SK-N-SH (cell line): Measurements from ENCODE around the gene AUTS2. TPM values are rescaled to one million over a fixed set of nuclear protein-coding genes. Genes with fewer than 3 reads are reported as not detected.

ENCODE experiments used
- CTCF ChIA-PET: fragments of 300-600, 350-600 bp; formaldehyde crosslinking; extraction: SDS; loops from one replicate; lab custom pipeline; 2021; lab: Yijun Ruan, JAX
- POLR2A ChIA-PET: fragments of 350-600 bp; sonication (Branson Sonifier 250); formaldehyde crosslinking; extraction: SDS; loops from one replicate; lab custom pipeline; 2020; ENCODE audit warnings: antibody characterized with exemption, inconsistent platforms; lab: Yijun Ruan, JAX
- DNase-seq: peaks from one replicate; pipeline ENCODE4 v3.0.0; 2012
- H2AFZ ChIP-seq: fragments of 200-600 bp; sonication (generic); 2 replicates; pipeline ENCODE4 v1.8.1; 2016; ENCODE audit warnings: antibody characterized with exemption, mild to moderate bottlenecking, low read depth
- H3F3A ChIP-seq: fragments of 200-600 bp; sonication (generic); replicated peaks from 2 replicates; pipeline ENCODE3; 2016; ENCODE audit warnings: antibody characterized with exemption, mild to moderate bottlenecking; ENCODE audit not compliant: insufficient read depth
- H3K27ac ChIP-seq, 2 experiments: fragments of 200-500 bp in 1 of 2; fragments of 200-600 bp in 1 of 2; sonication (Bioruptor generic) in 1 of 2; sonication (generic), shearing (Covaris generic) in 1 of 2; 2 replicates each; pipeline versions ENCODE4 v1.5.1 to v1.6.1; 2014 to 2016; ENCODE audit warnings: low read depth in 2 of 2, inconsistent platforms in 1 of 2, low read length in 1 of 2, mild to moderate bottlenecking in 1 of 2, mixed read lengths in 1 of 2
- H3K27me3 ChIP-seq: fragments of 200-600 bp; sonication (generic), shearing (Covaris generic); 2 replicates; pipeline ENCODE4 v1.6.1; 2016; ENCODE audit warnings: mixed run types; ENCODE audit not compliant: insufficient read depth
- H3K36me3 ChIP-seq, 2 experiments: fragments of 200-500 bp in 1 of 2; fragments of 200-600 bp in 1 of 2; sonication (Bioruptor generic) in 1 of 2; sonication (generic) in 1 of 2; replicated peaks in 1 of 2; 2 replicates each; pipeline versions ENCODE3 to v1.5.1; 2014 to 2016; ENCODE audit warnings: low read length in 1 of 2, mild to moderate bottlenecking in 1 of 2; ENCODE audit not compliant: insufficient read depth in 2 of 2, control insufficient read depth in 1 of 2
- H3K4me1 ChIP-seq, 2 experiments: fragments of 200-500 bp in 1 of 2; fragments of 200-600 bp in 1 of 2; sonication (Bioruptor generic) in 1 of 2; sonication (generic), shearing (Covaris generic) in 1 of 2; 2 replicates each; pipeline versions ENCODE4 v1.5.1 to v1.6.1; 2014 to 2016; ENCODE audit warnings: low read depth in 1 of 2, low read length in 1 of 2, mixed run types in 1 of 2; ENCODE audit not compliant: insufficient read depth in 2 of 2, control insufficient read depth in 1 of 2
- H3K4me2 ChIP-seq: fragments of 200-600 bp; sonication (generic), shearing (Covaris generic); 2 replicates; pipeline ENCODE4 v1.6.1; 2017; ENCODE audit warnings: mixed run types
- H3K4me3 ChIP-seq, 2 experiments: fragments of 200-500 bp in 1 of 2; fragments of 200-600 bp in 1 of 2; sonication (Bioruptor generic) in 1 of 2; sonication (generic), shearing (Covaris generic) in 1 of 2; 2 replicates each; pipeline versions ENCODE4 v1.5.1 to v1.8.1; 2014 to 2016; ENCODE audit warnings: low read depth in 2 of 2, inconsistent platforms in 1 of 2, low read length in 1 of 2, mild to moderate bottlenecking in 1 of 2, mixed read lengths in 1 of 2, moderate library complexity in 1 of 2
- H3K79me2 ChIP-seq: fragments of 200-600 bp; sonication (generic); 2 replicates; pipeline ENCODE4 v1.8.1; 2017; ENCODE audit warnings: mild to moderate bottlenecking; ENCODE audit not compliant: insufficient read depth
- H3K9ac ChIP-seq: fragments of 200-600 bp; sonication (generic); 2 replicates; pipeline ENCODE4 v1.6.1; 2017; ENCODE audit warnings: mixed run types
- H3K9me2 ChIP-seq: fragments of 200-600 bp; sonication (generic); 2 replicates; pipeline ENCODE4 v1.6.1; 2017; ENCODE audit warnings: mixed run types
- H3K9me3 ChIP-seq: fragments of 200-600 bp; sonication (generic); 2 replicates; pipeline ENCODE4 v1.6.1; 2017; ENCODE audit warnings: mixed run types, mild to moderate bottlenecking, moderate library complexity
- H4K20me1 ChIP-seq: fragments of 200-600 bp; sonication (generic); 2 replicates; pipeline ENCODE4 v1.6.1; 2017; ENCODE audit warnings: mild to moderate bottlenecking, mixed run types; ENCODE audit not compliant: insufficient read depth
- CHD2 ChIP-seq: fragments of 150-350 bp; IDR thresholded peaks from 2 replicates; pipeline ENCODE4 v1.6.1; 2018; ENCODE audit warnings: low read length; ENCODE audit not compliant: partially characterized antibody
- ELF1 ChIP-seq: IDR thresholded peaks from 2 replicates; pipeline ENCODE4 v1.4.0; 2012
- EP300 ChIP-seq, 2 experiments: IDR thresholded peaks; 2 replicates each; pipeline versions ENCODE4 v1.4.0 to v1.6.1; 2012; ENCODE audit warnings: borderline replicate concordance in 1 of 2, low read depth in 1 of 2, low read length in 1 of 2
- FOSL2 ChIP-seq: IDR thresholded peaks from 2 replicates; pipeline ENCODE4 v1.4.0; 2012; ENCODE audit warnings: low read depth, mild to moderate bottlenecking, moderate library complexity, borderline replicate concordance
- FOXJ3 ChIP-seq: sonication (generic); formaldehyde crosslinking; IDR thresholded peaks from 2 replicates; pipeline ENCODE4 v1.5.1; 2020; ENCODE audit warnings: mild to moderate bottlenecking, missing genetic modification reagents
- FOXM1 ChIP-seq: IDR thresholded peaks from 2 replicates; pipeline ENCODE4 v1.4.0; 2012; ENCODE audit warnings: low read depth, mild to moderate bottlenecking
- MXI1 ChIP-seq: IDR thresholded peaks from 2 replicates; pipeline ENCODE4 v1.6.1; 2012; ENCODE audit warnings: mild to moderate bottlenecking, low read depth, low read length, improper control_type of control experiment
- NRF1 ChIP-seq: IDR thresholded peaks from 2 replicates; pipeline ENCODE4 v1.6.1; 2012; ENCODE audit warnings: low read depth, mild to moderate bottlenecking, low read length
- POLR2AphosphoS5 ChIP-seq: IDR thresholded peaks from 2 replicates; pipeline ENCODE4 v1.6.1; 2012; ENCODE audit warnings: low read depth, low read length
- RAD21 ChIP-seq: IDR thresholded peaks from 2 replicates; pipeline ENCODE4 v1.6.1; 2012; ENCODE audit warnings: mild to moderate bottlenecking, low read length
- RCOR1 ChIP-seq: fragments of 150-350 bp; IDR thresholded peaks from 2 replicates; pipeline ENCODE4 v1.6.1; 2017; ENCODE audit warnings: antibody characterized with exemption, low read length
- SMC3 ChIP-seq: IDR thresholded peaks from 2 replicates; pipeline ENCODE4 v1.6.1; 2012; ENCODE audit warnings: low read depth, low read length, improper control_type of control experiment
- TAF1 ChIP-seq: IDR thresholded peaks from 2 replicates; pipeline ENCODE4 v1.6.1; 2012; ENCODE audit warnings: low read depth, mild to moderate bottlenecking, low read length, moderate library complexity, borderline replicate concordance
- TCF12 ChIP-seq: IDR thresholded peaks from 2 replicates; pipeline ENCODE4 v1.4.0; 2012
- YY1 ChIP-seq: IDR thresholded peaks from 2 replicates; pipeline ENCODE4 v1.4.0; 2012; ENCODE audit warnings: low read depth, mild to moderate bottlenecking
- WGBS: methylation state at CpG from one replicate; pipeline ENCODE4 v1.1.6; 2017; ENCODE audit warnings: low lambda C conversion rate; 5-methylcytosine and 5-hydroxymethylcytosine counted together
- polyA plus RNA-seq, 3 experiments: library from polyadenylated mRNA; depleted of rRNA; stranded (reverse); fragments of >200 nt; gene quantifications; 2 replicates each; pipeline ENCODE4 v1.2.3, GENCODE V29; 2012
- TF ChIP-seq, protein P1 (sequence below): IDR thresholded peaks from 2 replicates; pipeline ENCODE4 v1.4.0; 2012; ENCODE audit warnings: low read depth, borderline replicate concordance
- TF ChIP-seq, protein P2 (sequence below): fragments of 150-350 bp; IDR thresholded peaks from 2 replicates; pipeline ENCODE4 v1.6.1; 2016; ENCODE audit warnings: mild to moderate bottlenecking, low read depth, low read length
- TF ChIP-seq, protein P3 (sequence below): IDR thresholded peaks from 2 replicates; pipeline ENCODE4 v1.6.1; 2012; ENCODE audit warnings: mild to moderate bottlenecking, low read depth, low read length, moderate library complexity

The AUTS2 gene
- polyA plus RNA-seq, 1 of the 3 experiments (the other 2 are of a cell fraction), result 15.6 TPM

DNA sequence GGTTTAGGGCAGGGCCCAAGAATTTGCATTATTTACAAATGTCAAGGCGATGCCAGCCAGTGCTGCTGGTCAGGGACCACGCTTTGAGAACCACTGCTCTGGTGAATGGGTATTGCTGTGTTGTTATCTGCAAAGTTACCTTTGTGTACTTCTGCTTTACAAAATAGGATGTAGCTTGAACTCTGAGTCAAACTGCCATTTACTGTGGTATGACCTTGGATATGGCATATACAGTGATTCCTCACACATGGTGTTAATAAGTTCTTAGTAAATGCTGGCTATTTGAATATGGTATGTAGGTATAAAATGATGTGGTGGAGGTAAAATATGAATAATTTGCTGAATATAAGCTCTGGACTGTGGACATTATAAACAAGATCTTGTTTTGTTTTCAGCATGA lies 148.9 kb downstream of the AUTS2 start:
- H3F3A ChIP-seq, result no peaks in the 10 kb centered on the region
- H4K20me1 ChIP-seq, result peaks cover 31% of the 10 kb centered on the region
- ChIA-PET CTCF (interaction anchor here (1.3 kb wide), 1 partner anchor 13 kb away, joined by 4 read pairs; no protein-coding TSS in a partner anchor), POLR2A (no interaction called here)
- H3K9ac ChIP-seq, result no peak overlapping the region
- H3K27me3 ChIP-seq, result no peaks in the 10 kb centered on the region
- no peak overlapping the region for H2AFZ ChIP-seq
- TF ChIP-seq, protein P1, sequence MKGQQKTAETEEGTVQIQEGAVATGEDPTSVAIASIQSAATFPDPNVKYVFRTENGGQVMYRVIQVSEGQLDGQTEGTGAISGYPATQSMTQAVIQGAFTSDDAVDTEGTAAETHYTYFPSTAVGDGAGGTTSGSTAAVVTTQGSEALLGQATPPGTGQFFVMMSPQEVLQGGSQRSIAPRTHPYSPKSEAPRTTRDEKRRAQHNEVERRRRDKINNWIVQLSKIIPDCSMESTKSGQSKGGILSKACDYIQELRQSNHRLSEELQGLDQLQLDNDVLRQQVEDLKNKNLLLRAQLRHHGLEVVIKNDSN, result no peak
- TF ChIP-seq TAF1, result no peak
- TF ChIP-seq YY1, result no peak
- no peak for TF ChIP-seq FOXJ3
- TF ChIP-seq ELF1, result no peak
- TF ChIP-seq TCF12, result no peak
- TF ChIP-seq FOSL2, result no peak
- no peak for TF ChIP-seq EP300 (IDR thresholded peaks at IDR 0.05; ENCODE audit: borderline replicate concordance in 1 of 2, low read depth in 1 of 2, low read length in 1 of 2)
- no peak for TF ChIP-seq NRF1
- no peak for TF ChIP-seq CHD2
- TF ChIP-seq SMC3, result no peak
- no peak overlapping the region for H3K4me3 ChIP-seq
- no peaks in the 10 kb centered on the region for H3K9me2 ChIP-seq
- no peak overlapping the region for H3K27ac ChIP-seq
- no peaks in the 10 kb centered on the region for H3K36me3 ChIP-seq
- H3K4me1 ChIP-seq, result peaks cover 0 to 6% of the 10 kb centered on the region in 2 experiments; a peak in 2 of 4 replicates
- WGBS, result 100% methylated on average over 2 of the region's 2 CpGs
- H3K79me2 ChIP-seq, result peaks cover 21% of the 10 kb centered on the region
- H3K4me2 ChIP-seq, result no peak overlapping the region
- no peak for DNase-seq
- H3K9me3 ChIP-seq, result no peaks in the 10 kb centered on the region

DNA sequence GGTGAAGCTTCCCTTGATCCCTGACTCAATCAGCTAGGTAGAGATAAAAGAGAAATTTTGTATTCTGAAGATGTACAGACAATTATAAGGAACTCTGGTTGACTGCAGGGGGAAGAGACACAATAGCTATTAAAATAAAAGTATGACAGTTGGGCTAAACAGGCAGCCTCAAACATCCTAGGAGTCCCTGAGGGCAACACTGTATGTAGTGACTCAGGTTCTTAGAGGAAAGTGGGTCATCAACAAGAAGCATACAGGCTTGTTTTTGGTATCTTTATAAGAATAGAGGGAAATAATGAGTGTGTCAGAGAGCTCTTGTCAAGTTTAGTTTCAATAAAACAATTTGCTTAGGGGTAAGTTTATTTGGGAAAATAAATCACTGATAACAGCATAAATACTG lies 150.3 kb downstream of the AUTS2 start:
- TF ChIP-seq, protein P2, sequence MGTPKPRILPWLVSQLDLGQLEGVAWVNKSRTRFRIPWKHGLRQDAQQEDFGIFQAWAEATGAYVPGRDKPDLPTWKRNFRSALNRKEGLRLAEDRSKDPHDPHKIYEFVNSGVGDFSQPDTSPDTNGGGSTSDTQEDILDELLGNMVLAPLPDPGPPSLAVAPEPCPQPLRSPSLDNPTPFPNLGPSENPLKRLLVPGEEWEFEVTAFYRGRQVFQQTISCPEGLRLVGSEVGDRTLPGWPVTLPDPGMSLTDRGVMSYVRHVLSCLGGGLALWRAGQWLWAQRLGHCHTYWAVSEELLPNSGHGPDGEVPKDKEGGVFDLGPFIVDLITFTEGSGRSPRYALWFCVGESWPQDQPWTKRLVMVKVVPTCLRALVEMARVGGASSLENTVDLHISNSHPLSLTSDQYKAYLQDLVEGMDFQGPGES, result no peak
- TF ChIP-seq MXI1 (no peak), FOXM1 (no peak), POLR2AphosphoS5 (no peak), RCOR1 (no peak), RAD21 (no peak)
- TF ChIP-seq, protein P3, sequence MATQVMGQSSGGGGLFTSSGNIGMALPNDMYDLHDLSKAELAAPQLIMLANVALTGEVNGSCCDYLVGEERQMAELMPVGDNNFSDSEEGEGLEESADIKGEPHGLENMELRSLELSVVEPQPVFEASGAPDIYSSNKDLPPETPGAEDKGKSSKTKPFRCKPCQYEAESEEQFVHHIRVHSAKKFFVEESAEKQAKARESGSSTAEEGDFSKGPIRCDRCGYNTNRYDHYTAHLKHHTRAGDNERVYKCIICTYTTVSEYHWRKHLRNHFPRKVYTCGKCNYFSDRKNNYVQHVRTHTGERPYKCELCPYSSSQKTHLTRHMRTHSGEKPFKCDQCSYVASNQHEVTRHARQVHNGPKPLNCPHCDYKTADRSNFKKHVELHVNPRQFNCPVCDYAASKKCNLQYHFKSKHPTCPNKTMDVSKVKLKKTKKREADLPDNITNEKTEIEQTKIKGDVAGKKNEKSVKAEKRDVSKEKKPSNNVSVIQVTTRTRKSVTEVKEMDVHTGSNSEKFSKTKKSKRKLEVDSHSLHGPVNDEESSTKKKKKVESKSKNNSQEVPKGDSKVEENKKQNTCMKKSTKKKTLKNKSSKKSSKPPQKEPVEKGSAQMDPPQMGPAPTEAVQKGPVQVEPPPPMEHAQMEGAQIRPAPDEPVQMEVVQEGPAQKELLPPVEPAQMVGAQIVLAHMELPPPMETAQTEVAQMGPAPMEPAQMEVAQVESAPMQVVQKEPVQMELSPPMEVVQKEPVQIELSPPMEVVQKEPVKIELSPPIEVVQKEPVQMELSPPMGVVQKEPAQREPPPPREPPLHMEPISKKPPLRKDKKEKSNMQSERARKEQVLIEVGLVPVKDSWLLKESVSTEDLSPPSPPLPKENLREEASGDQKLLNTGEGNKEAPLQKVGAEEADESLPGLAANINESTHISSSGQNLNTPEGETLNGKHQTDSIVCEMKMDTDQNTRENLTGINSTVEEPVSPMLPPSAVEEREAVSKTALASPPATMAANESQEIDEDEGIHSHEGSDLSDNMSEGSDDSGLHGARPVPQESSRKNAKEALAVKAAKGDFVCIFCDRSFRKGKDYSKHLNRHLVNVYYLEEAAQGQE, result no peak
- no peak for DNase-seq

More for the DNA sequence above, 150.3 kb downstream of the AUTS2 start:
- Histone ChIP-seq H2AFZ (no peak overlapping the region), H3F3A (no peaks in the 10 kb centered on the region), H3K9ac (no peak overlapping the region), H3K27me3 (no peaks in the 10 kb centered on the region), H3K9me3 (no peaks in the 10 kb centered on the region), H3K9me2 (no peaks in the 10 kb centered on the region), H3K36me3 (no peaks in the 10 kb centered on the region), H3K27ac (no peak overlapping the region), H3K4me3 (no peak overlapping the region), H3K4me2 (no peak overlapping the region), H3K79me2 (peaks cover 16% of the 10 kb centered on the region; the same call in 1 of the 2 replicates), H4K20me1 (peaks cover 26% of the 10 kb centered on the region), H3K4me1 (peaks cover 0 to 7% of the 10 kb centered on the region in 2 experiments; a peak in 2 of 4 replicates)
- ChIA-PET POLR2A (no interaction called here), CTCF (interaction anchor here (0.6 to 1.8 kb wide), 5 partner anchors 8 to 463 kb away, joined by 3 to 5 read pairs (median 3); no protein-coding TSS in a partner anchor)
